ENCODE measurements around the gene PPP3R1. TPM values are rescaled to one million over a fixed set of nuclear protein-coding genes. Genes with fewer than 3 reads are reported as not detected.

PPP3R1 gene
- total RNA-seq, 1 donor from 2014 or later, result 65.7 TPM

GRCh38 chr2:68193144-68193543 lies 59.2 kb downstream of the PPP3R1 start:
- no peaks in the 10 kb centered on the region for H3K27me3 Mint-ChIP-seq (ENCODE audit: unreplicated experiment)
- H3K36me3 Mint-ChIP-seq (ENCODE audit: low read depth, unreplicated experiment), result no peaks in the 10 kb centered on the region
- no peak for DNase-seq (ENCODE audit: low spot score)
- no peak overlapping the region for H3K27ac Mint-ChIP-seq (ENCODE audit: unreplicated experiment)
- TF ChIP-seq, protein P1, sequence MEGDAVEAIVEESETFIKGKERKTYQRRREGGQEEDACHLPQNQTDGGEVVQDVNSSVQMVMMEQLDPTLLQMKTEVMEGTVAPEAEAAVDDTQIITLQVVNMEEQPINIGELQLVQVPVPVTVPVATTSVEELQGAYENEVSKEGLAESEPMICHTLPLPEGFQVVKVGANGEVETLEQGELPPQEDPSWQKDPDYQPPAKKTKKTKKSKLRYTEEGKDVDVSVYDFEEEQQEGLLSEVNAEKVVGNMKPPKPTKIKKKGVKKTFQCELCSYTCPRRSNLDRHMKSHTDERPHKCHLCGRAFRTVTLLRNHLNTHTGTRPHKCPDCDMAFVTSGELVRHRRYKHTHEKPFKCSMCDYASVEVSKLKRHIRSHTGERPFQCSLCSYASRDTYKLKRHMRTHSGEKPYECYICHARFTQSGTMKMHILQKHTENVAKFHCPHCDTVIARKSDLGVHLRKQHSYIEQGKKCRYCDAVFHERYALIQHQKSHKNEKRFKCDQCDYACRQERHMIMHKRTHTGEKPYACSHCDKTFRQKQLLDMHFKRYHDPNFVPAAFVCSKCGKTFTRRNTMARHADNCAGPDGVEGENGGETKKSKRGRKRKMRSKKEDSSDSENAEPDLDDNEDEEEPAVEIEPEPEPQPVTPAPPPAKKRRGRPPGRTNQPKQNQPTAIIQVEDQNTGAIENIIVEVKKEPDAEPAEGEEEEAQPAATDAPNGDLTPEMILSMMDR (IDR thresholded peaks at IDR 0.05; ENCODE audit: unreplicated experiment), result no peak
- no peaks in the 10 kb centered on the region for H3K9me3 Mint-ChIP-seq (ENCODE audit: unreplicated experiment)
- peaks cover 23% of the 10 kb centered on the region for H3K4me1 Mint-ChIP-seq (ENCODE audit: unreplicated experiment)
- no peak overlapping the region for H3K4me3 Mint-ChIP-seq (ENCODE audit: unreplicated experiment)

DNA sequence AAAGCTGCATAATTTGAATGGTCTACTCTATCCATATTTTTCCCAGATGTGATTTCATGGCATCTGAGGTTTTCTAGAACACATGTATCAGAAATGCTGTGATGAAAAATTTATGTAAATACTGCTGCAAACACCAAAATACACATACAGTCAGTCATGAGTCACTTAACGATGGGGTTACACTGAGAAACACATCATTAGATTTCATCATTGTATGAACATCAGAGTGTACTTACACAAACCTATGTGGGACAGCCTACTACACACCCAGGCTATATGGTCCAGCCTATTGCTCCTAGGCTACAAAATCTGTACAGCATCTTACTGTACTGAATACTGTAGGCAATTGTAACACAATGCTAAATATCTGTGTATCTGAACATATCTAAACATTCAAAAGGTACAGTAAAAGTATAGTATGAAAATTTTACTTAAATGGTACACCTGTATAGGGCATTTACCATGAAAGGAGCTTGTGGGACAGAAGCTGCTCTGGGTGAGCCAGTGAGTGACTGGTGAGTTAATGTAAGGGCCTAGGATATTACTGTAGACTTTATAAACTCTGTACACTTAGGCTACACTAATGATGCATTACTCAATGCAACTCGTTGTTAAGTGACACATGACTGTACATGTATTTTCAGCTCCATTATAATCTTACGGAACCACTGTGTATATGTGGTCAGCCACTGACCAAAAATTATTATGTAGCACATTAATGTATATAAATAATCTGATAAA lies 61.2 kb downstream of the PPP3R1 start:
- DNase-seq (ENCODE audit: low spot score), result no peak
- no peaks in the 10 kb centered on the region for H3K9me3 Mint-ChIP-seq (ENCODE audit: unreplicated experiment)
- H3K36me3 Mint-ChIP-seq (ENCODE audit: low read depth, unreplicated experiment), result no peaks in the 10 kb centered on the region
- H3K27ac Mint-ChIP-seq (ENCODE audit: unreplicated experiment), result no peak overlapping the region
- TF ChIP-seq, protein P1 (IDR thresholded peaks at IDR 0.05; ENCODE audit: unreplicated experiment), result no peak
- no peaks in the 10 kb centered on the region for H3K27me3 Mint-ChIP-seq (ENCODE audit: unreplicated experiment)
- no peak overlapping the region for H3K4me3 Mint-ChIP-seq (ENCODE audit: unreplicated experiment)
- H3K4me1 Mint-ChIP-seq (ENCODE audit: unreplicated experiment), result peaks cover 23% of the 10 kb centered on the region

GRCh38 chr2:68189991-68190784 lies 62.1 kb downstream of the PPP3R1 start:
- H3K27ac Mint-ChIP-seq (ENCODE audit: unreplicated experiment), result peak overlapping the region; percentile 81
- TF ChIP-seq, protein P1 (IDR thresholded peaks at IDR 0.05; ENCODE audit: unreplicated experiment), result no peak

GRCh38 chr2:68188831-68189230 lies 63.5 kb downstream of the PPP3R1 start:
- peaks cover 21% of the 10 kb centered on the region for H3K4me1 Mint-ChIP-seq (ENCODE audit: unreplicated experiment)
- TF ChIP-seq, protein P1 (IDR thresholded peaks at IDR 0.05; ENCODE audit: unreplicated experiment), result no peak
- no peak overlapping the region for H3K4me3 Mint-ChIP-seq (ENCODE audit: unreplicated experiment)
- H3K27me3 Mint-ChIP-seq (ENCODE audit: unreplicated experiment), result no peaks in the 10 kb centered on the region
- no peaks in the 10 kb centered on the region for H3K9me3 Mint-ChIP-seq (ENCODE audit: unreplicated experiment)
- H3K36me3 Mint-ChIP-seq (ENCODE audit: low read depth, unreplicated experiment), result peaks cover 4% of the 10 kb centered on the region
- DNase-seq (ENCODE audit: low spot score), result no peak
- no peak overlapping the region for H3K27ac Mint-ChIP-seq (ENCODE audit: unreplicated experiment)

More at GRCh38 chr2:68189991-68190784, 62.1 kb downstream of the PPP3R1 start:
- Mint-ChIP-seq H3K36me3 (ENCODE audit: low read depth, unreplicated experiment) (no peaks in the 10 kb centered on the region), H3K4me1 (ENCODE audit: unreplicated experiment) (peaks cover 23% of the 10 kb centered on the region), H3K27me3 (ENCODE audit: unreplicated experiment) (no peaks in the 10 kb centered on the region), H3K9me3 (ENCODE audit: unreplicated experiment) (no peaks in the 10 kb centered on the region), H3K4me3 (ENCODE audit: unreplicated experiment) (no peak overlapping the region)
- no peak for DNase-seq (ENCODE audit: low spot score)

DNA sequence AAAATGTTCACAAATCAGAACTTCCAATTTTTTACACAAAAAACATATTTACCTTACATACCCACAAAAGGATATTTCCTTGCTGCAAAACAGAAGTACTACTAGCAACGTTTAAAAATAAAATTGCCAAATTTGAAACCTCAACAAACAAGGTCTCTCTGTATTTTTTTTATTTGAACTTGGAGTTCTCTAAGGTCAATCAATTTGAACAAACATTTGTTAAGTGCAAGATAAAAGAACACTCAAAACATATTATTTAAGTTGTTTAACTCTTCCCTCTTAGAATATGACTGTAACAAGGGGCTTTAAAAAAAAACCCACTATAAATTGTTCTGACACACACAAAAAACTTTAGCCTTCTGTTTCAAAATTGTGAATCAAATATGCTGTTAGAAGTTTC lies 65.0 kb downstream of the PPP3R1 start:
- H3K27ac Mint-ChIP-seq (ENCODE audit: unreplicated experiment), result no peak overlapping the region
- H3K27me3 Mint-ChIP-seq (ENCODE audit: unreplicated experiment), result no peaks in the 10 kb centered on the region

More for the DNA sequence above, 65.0 kb downstream of the PPP3R1 start:
- Mint-ChIP-seq H3K4me3 (ENCODE audit: unreplicated experiment) (no peak overlapping the region), H3K36me3 (ENCODE audit: low read depth, unreplicated experiment) (peaks cover 4% of the 10 kb centered on the region), H3K4me1 (ENCODE audit: unreplicated experiment) (peaks cover 12% of the 10 kb centered on the region), H3K9me3 (ENCODE audit: unreplicated experiment) (no peaks in the 10 kb centered on the region)
- TF ChIP-seq, protein P1 (IDR thresholded peaks at IDR 0.05; ENCODE audit: unreplicated experiment), result no peak
- DNase-seq (ENCODE audit: low spot score), result no peak
